ENCODE data around the gene PNMT. TPM values are rescaled to one million over a fixed set of nuclear protein-coding genes. Genes with fewer than 3 reads are reported as not detected.
A peak's percentile ranks its signal among the peaks of the same experiment; 100 is the strongest.

Gene PNMT
- total and polyA plus RNA-seq, 2 of the 13 experiments (the other 11 are each of a cell fraction or from before 2014, with no cell fraction given) = 0.25 TPM; not detected in 1

DNA sequence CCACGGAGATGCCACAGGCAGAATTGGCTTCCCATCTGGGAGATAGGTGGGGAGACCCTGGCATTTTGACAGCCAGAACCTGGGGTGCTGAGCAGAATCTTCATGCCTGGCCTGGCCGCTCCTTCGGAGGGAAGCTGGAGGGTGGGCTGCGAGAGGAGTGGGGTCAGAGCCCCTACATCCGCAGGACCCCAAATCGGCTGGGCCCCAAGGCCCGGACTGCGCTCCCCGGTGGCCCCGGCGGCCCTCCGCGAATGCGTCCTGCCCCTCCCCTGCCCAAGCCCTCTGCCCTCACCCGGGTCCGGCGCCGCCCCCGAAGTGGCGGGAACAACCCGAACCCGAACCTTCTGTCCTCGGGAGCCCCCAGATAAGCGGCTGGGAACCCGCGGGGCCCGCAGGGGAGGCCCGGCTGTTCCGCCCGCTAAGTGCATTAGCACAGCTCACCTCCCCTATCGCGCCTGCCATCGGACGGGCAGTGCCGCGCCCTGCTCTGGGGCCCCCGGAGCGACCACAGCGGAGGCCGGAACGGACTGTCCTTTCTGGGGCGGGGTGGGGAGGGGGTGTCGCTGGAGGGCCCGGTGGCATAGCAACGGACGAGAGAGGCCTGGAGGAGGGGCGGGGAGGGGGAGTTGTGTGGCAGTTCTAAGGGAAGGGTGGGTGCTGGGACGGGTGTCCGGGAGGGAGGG is 850 bp upstream of the PNMT start (continued):
- TF ChIP-seq, protein P1, sequence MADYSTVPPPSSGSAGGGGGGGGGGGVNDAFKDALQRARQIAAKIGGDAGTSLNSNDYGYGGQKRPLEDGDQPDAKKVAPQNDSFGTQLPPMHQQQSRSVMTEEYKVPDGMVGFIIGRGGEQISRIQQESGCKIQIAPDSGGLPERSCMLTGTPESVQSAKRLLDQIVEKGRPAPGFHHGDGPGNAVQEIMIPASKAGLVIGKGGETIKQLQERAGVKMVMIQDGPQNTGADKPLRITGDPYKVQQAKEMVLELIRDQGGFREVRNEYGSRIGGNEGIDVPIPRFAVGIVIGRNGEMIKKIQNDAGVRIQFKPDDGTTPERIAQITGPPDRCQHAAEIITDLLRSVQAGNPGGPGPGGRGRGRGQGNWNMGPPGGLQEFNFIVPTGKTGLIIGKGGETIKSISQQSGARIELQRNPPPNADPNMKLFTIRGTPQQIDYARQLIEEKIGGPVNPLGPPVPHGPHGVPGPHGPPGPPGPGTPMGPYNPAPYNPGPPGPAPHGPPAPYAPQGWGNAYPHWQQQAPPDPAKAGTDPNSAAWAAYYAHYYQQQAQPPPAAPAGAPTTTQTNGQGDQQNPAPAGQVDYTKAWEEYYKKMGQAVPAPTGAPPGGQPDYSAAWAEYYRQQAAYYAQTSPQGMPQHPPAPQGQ (CRISPR knock-in tag; IDR thresholded peaks at IDR 0.05; ENCODE audit: borderline replicate concordance) = no peak
- TF ChIP-seq ZNF577 (CRISPR knock-in tag; IDR thresholded peaks at IDR 0.05; ENCODE audit: borderline replicate concordance, low read depth) (no peak), ZFP36L1 (CRISPR knock-in tag; IDR thresholded peaks at IDR 0.05) (no peak), RBM39 (IDR thresholded peaks at IDR 0.05; ENCODE audit: low read depth, low read length, poor library complexity, severe bottlenecking) (peak; percentile 18), SSRP1 (CRISPR knock-in tag; IDR thresholded peaks at IDR 0.05) (no peak), ADNP (CRISPR knock-in tag; IDR thresholded peaks at IDR 0.05) (no peak), HNRNPK (IDR thresholded peaks at IDR 0.05; ENCODE audit: low read depth, low read length, poor library complexity, severe bottlenecking) (peak; percentile 47), ZNF10 (CRISPR knock-in tag; IDR thresholded peaks at IDR 0.05; ENCODE audit: borderline replicate concordance, low read depth) (no peak), ZNF768 (CRISPR knock-in tag; IDR thresholded peaks at IDR 0.05) (no peak), GATA4 (IDR thresholded peaks at IDR 0.05; ENCODE audit: borderline replicate concordance, low read depth) (no peak), KAT2B (IDR thresholded peaks at IDR 0.05; ENCODE audit: borderline replicate concordance, low read depth, low read length) (no peak), RBM22 (optimal IDR thresholded peaks at IDR 0.05; ENCODE audit: low read length) (no peak), GPBP1L1 (CRISPR knock-in tag; IDR thresholded peaks at IDR 0.05) (no peak), HBP1 (CRISPR knock-in tag; IDR thresholded peaks at IDR 0.05; ENCODE audit: low read depth) (no peak), MAFF (IDR thresholded peaks at IDR 0.05; ENCODE audit: low read depth, low read length) (no peak), MEIS2 (CRISPR knock-in tag; IDR thresholded peaks at IDR 0.05) (0 out of 2 replicates have a peak, but pooled peaks have one; percentile 7)
- TF ChIP-seq, protein P2, sequence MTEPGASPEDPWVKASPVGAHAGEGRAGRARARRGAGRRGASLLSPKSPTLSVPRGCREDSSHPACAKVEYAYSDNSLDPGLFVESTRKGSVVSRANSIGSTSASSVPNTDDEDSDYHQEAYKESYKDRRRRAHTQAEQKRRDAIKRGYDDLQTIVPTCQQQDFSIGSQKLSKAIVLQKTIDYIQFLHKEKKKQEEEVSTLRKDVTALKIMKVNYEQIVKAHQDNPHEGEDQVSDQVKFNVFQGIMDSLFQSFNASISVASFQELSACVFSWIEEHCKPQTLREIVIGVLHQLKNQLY (CRISPR knock-in tag; IDR thresholded peaks at IDR 0.05) = no peak
- TF ChIP-seq, protein P3, sequence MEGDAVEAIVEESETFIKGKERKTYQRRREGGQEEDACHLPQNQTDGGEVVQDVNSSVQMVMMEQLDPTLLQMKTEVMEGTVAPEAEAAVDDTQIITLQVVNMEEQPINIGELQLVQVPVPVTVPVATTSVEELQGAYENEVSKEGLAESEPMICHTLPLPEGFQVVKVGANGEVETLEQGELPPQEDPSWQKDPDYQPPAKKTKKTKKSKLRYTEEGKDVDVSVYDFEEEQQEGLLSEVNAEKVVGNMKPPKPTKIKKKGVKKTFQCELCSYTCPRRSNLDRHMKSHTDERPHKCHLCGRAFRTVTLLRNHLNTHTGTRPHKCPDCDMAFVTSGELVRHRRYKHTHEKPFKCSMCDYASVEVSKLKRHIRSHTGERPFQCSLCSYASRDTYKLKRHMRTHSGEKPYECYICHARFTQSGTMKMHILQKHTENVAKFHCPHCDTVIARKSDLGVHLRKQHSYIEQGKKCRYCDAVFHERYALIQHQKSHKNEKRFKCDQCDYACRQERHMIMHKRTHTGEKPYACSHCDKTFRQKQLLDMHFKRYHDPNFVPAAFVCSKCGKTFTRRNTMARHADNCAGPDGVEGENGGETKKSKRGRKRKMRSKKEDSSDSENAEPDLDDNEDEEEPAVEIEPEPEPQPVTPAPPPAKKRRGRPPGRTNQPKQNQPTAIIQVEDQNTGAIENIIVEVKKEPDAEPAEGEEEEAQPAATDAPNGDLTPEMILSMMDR (CRISPR knock-in tag; IDR thresholded peaks at IDR 0.05) = 0 out of 2 replicates have a peak, but pooled peaks have one; percentile 7
